Trophoblast cell (in vitro differentiated cells and primary cell): ENCODE measurements around the gene INTS1.

Experiments
- DNase-seq, 2 donors: peaks; one replicate each; pipeline ENCODE4 v3.0.0-alpha.2; 2016
- H2AFZ ChIP-seq: 2 replicates; pipeline ENCODE4 v1.6.1; 2013; ENCODE audit warnings: low read length, moderate library complexity, mild to moderate bottlenecking; ENCODE audit not compliant: insufficient read depth, poor library complexity
- H2AK5ac ChIP-seq: 2 replicates; pipeline ENCODE4 v1.6.1; 2013; ENCODE audit warnings: mild to moderate bottlenecking, low read length
- H2BK120ac ChIP-seq: 2 replicates; pipeline ENCODE4 v1.6.1; 2013; ENCODE audit warnings: low read length, mild to moderate bottlenecking, moderate library complexity; ENCODE audit not compliant: insufficient read depth, poor library complexity
- H2BK12ac ChIP-seq: 2 replicates; pipeline ENCODE4 v1.6.1; 2013; ENCODE audit warnings: mild to moderate bottlenecking, low read length, moderate library complexity
- H2BK5ac ChIP-seq: 2 replicates; pipeline ENCODE4 v1.6.1; 2013; ENCODE audit warnings: low read length, low read depth, moderate library complexity, mild to moderate bottlenecking; ENCODE audit not compliant: poor library complexity
- H3K14ac ChIP-seq: 2 replicates; pipeline ENCODE4 v1.6.1; 2013; ENCODE audit warnings: mild to moderate bottlenecking, low read length
- H3K18ac ChIP-seq: 2 replicates; pipeline ENCODE4 v1.6.1; 2013; ENCODE audit warnings: mild to moderate bottlenecking, low read length
- H3K23ac ChIP-seq: 2 replicates; pipeline ENCODE4 v1.6.1; 2013; ENCODE audit warnings: low read length
- H3K27ac ChIP-seq: 2 replicates; pipeline ENCODE4 v1.5.1; 2013; ENCODE audit warnings: low read depth, mild to moderate bottlenecking, inconsistent platforms, low read length, moderate library complexity
- H3K27me3 ChIP-seq: 2 replicates; pipeline ENCODE4 v1.6.1; 2013; ENCODE audit warnings: inconsistent platforms, mild to moderate bottlenecking, low read length, moderate library complexity; ENCODE audit not compliant: insufficient read depth
- H3K36me3 ChIP-seq, 2 experiments: 1 replicate in 1 of 2; 2 replicates in 1 of 2; pipeline ENCODE4 v1.6.1; 2013; ENCODE audit warnings: low read length in 2 of 2, mild to moderate bottlenecking in 2 of 2, moderate library complexity in 1 of 2; ENCODE audit not compliant: insufficient read depth in 2 of 2, control insufficient read depth in 1 of 2
- H3K4ac ChIP-seq: 2 replicates; pipeline ENCODE4 v1.6.1; 2013; ENCODE audit warnings: low read depth, mild to moderate bottlenecking, low read length, moderate library complexity
- H3K4me1 ChIP-seq, 2 experiments: 1 replicate in 1 of 2; 2 replicates in 1 of 2; pipeline ENCODE4 v1.6.1; 2013; ENCODE audit warnings: low read length in 2 of 2, mild to moderate bottlenecking in 2 of 2, moderate library complexity in 1 of 2; ENCODE audit not compliant: insufficient read depth in 2 of 2, control insufficient read depth in 1 of 2
- H3K4me2 ChIP-seq: 2 replicates; pipeline ENCODE4 v1.6.1; 2013; ENCODE audit warnings: inconsistent platforms, mild to moderate bottlenecking, low read length, moderate library complexity
- H3K4me3 ChIP-seq: 2 replicates; pipeline ENCODE4 v1.5.1; 2013; ENCODE audit warnings: mild to moderate bottlenecking, low read depth, low read length, inconsistent platforms
- H3K79me1 ChIP-seq: one replicate; pipeline ENCODE4 v1.6.1; 2013; ENCODE audit warnings: low read length
- H3K79me2 ChIP-seq: 2 replicates; pipeline ENCODE4 v1.6.1; 2013; ENCODE audit warnings: low read length, mild to moderate bottlenecking; ENCODE audit not compliant: control insufficient read depth, insufficient read depth, poor library complexity
- H3K9ac ChIP-seq: 2 replicates; pipeline ENCODE4 v1.6.1; 2013; ENCODE audit warnings: mild to moderate bottlenecking, low read length
- H3K9me3 ChIP-seq: 2 replicates; pipeline ENCODE4 v1.6.1; 2013; ENCODE audit warnings: low read depth, mild to moderate bottlenecking, control low read depth, inconsistent platforms, low read length; ENCODE audit not compliant: insufficient read depth
- H4K12ac ChIP-seq: 2 replicates; pipeline ENCODE4 v1.6.1; 2013; ENCODE audit warnings: low read depth, mild to moderate bottlenecking, low read length, moderate library complexity
- H4K8ac ChIP-seq: 2 replicates; pipeline ENCODE4 v1.6.1; 2013; ENCODE audit warnings: low read depth, mild to moderate bottlenecking, low read length, moderate library complexity
- H4K91ac ChIP-seq: one replicate; pipeline ENCODE4 v1.6.1; 2013; ENCODE audit warnings: low read depth, mild to moderate bottlenecking, low read length, moderate library complexity
- WGBS: extraction: QIAGEN DNeasy Blood & Tissue Kit; methylation state at CpG from one replicate; pipeline ENCODE4 v1.1.7; 2013; ENCODE audit warnings: missing lambda C conversion rate; ENCODE audit not compliant: insufficient read length, insufficient coverage; ENCODE audit errors: extremely low coverage; 5-methylcytosine and 5-hydroxymethylcytosine counted together

The INTS1 gene

GRCh38 chr7:1497293-1497927 lies 6.8 kb downstream of the INTS1 start:
- Histone ChIP-seq H3K23ac (no peak overlapping the region), H3K4ac (no peak overlapping the region), H3K27me3 (no peaks in the 10 kb centered on the region), H4K12ac (no peak overlapping the region), H4K91ac (no peak overlapping the region), H3K9ac (no peak overlapping the region), H3K27ac (no peak overlapping the region), H3K18ac (no peak overlapping the region), H2BK12ac (no peak overlapping the region), H3K36me3 (peaks cover 87 to 92% of the 10 kb centered on the region in 2 experiments), H4K8ac (no peak overlapping the region), H3K79me1 (no peaks in the 10 kb centered on the region), H2BK120ac (no peak overlapping the region), H3K9me3 (no peaks in the 10 kb centered on the region), H3K4me1 (no peaks in the 10 kb centered on the region), H2AFZ (no peak overlapping the region), H3K79me2 (no peaks in the 10 kb centered on the region), H3K14ac (no peak overlapping the region), H2BK5ac (no peak overlapping the region), H3K4me3 (no peak overlapping the region), H3K4me2 (no peak overlapping the region), H2AK5ac (no peak overlapping the region)
- DNase-seq, result no peak
- whole genome bisulfite sequencing, result no CpG with 5 or more reads among the region's 37 CpGs

GRCh38 chr7:1496531-1497292 lies 7.5 kb downstream of the INTS1 start:
- Histone ChIP-seq H3K23ac (no peak overlapping the region), H4K91ac (no peak overlapping the region), H2BK5ac (no peak overlapping the region), H3K79me1 (no peaks in the 10 kb centered on the region), H3K36me3 (peaks cover 86 to 91% of the 10 kb centered on the region in 2 experiments), H3K9me3 (no peaks in the 10 kb centered on the region), H2BK12ac (no peak overlapping the region), H3K27ac (no peak overlapping the region), H3K9ac (no peak overlapping the region), H2AFZ (no peak overlapping the region), H3K4me3 (no peak overlapping the region), H3K4me1 (no peaks in the 10 kb centered on the region), H3K18ac (no peak overlapping the region), H2AK5ac (no peak overlapping the region), H3K27me3 (no peaks in the 10 kb centered on the region), H2BK120ac (no peak overlapping the region), H3K4ac (no peak overlapping the region), H3K79me2 (no peaks in the 10 kb centered on the region), H4K12ac (no peak overlapping the region), H3K14ac (no peak overlapping the region), H4K8ac (no peak overlapping the region), H3K4me2 (no peak overlapping the region)
- no peak for DNase-seq
- no CpG with 5 or more reads among the region's 33 CpGs for WGBS

- Histone ChIP-seq H3K18ac (no peak overlapping the region), H3K27me3 (no peaks in the 10 kb centered on the region), H3K14ac (no peak overlapping the region), H3K27ac (no peak overlapping the region), H2BK120ac (no peak overlapping the region), H3K4ac (no peak overlapping the region), H4K91ac (no peak overlapping the region), H3K4me3 (no peak overlapping the region), H3K4me1 (no peaks in the 10 kb centered on the region), H3K4me2 (no peak overlapping the region), H3K79me2 (no peaks in the 10 kb centered on the region), H2AK5ac (no peak overlapping the region), H3K79me1 (no peaks in the 10 kb centered on the region), H4K12ac (no peak overlapping the region), H2BK12ac (no peak overlapping the region), H3K23ac (no peak overlapping the region), H3K36me3 (peaks cover 86 to 90% of the 10 kb centered on the region in 2 experiments), H4K8ac (no peak overlapping the region), H2AFZ (no peak overlapping the region), H2BK5ac (no peak overlapping the region), H3K9me3 (no peaks in the 10 kb centered on the region), H3K9ac (no peak overlapping the region)
- no peak for DNase-seq
- no CpG with 5 or more reads among the region's 34 CpGs for WGBS
These were observed 8.5 kb downstream of the INTS1 start for GRCh38 chr7:1495564-1496242.

- Histone ChIP-seq H3K27me3 (no peaks in the 10 kb centered on the region), H4K12ac (no peak overlapping the region), H3K4me1 (no peaks in the 10 kb centered on the region), H3K79me2 (no peaks in the 10 kb centered on the region), H3K4ac (no peak overlapping the region), H3K79me1 (no peaks in the 10 kb centered on the region), H2BK5ac (no peak overlapping the region), H3K14ac (no peak overlapping the region), H2BK12ac (no peak overlapping the region), H2AFZ (no peak overlapping the region), H3K4me2 (no peak overlapping the region), H3K9ac (no peak overlapping the region), H3K27ac (no peak overlapping the region), H3K36me3 (peaks cover 86 to 89% of the 10 kb centered on the region in 2 experiments), H3K18ac (no peak overlapping the region), H3K23ac (no peak overlapping the region), H4K8ac (no peak overlapping the region), H3K9me3 (no peaks in the 10 kb centered on the region), H2AK5ac (no peak overlapping the region), H3K4me3 (no peak overlapping the region), H4K91ac (no peak overlapping the region), H2BK120ac (no peak overlapping the region)
- no peak for DNase-seq
- no CpG with 5 or more reads among the region's 27 CpGs for WGBS
These were observed 9.2 kb downstream of the INTS1 start for GRCh38 chr7:1494866-1495563.
